HG02759 (cell line): ENCODE measurements around the gene CCL8.

ENCODE experiments used
- ATAC-seq: cut with Tn5 transposase; IDR thresholded peaks from one replicate; pipeline ENCODE4 v1.9.1; 2021; ENCODE audit warnings: mild to moderate bottlenecking, moderate library complexity; ENCODE audit not compliant: unreplicated experiment

CCL8 gene

DNA sequence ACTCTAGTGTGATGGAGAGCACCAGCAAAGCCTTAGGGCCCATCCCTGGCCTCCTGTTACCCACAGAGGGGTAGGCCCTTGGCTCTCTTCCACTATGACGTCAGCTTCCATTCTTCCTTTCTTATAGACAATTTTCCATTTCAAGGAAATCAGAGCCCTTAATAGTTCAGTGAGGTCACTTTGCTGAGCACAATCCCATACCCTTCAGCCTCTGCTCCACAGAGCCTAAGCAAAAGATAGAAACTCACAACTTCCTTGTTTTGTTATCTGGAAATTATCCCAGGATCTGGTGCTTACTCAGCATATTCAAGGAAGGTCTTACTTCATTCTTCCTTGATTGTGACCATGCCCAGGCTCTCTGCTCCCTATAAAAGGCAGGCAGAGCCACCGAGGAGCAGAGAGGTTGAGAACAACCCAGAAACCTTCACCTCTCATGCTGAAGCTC lies at the start of gene CCL8:
TSS of gene CCL8 (plus strand) at position 397 of the 445 bp plus-strand sequence. CDS start 67 bp downstream, outside the sequence.
- ATAC-seq: no peak

DNA sequence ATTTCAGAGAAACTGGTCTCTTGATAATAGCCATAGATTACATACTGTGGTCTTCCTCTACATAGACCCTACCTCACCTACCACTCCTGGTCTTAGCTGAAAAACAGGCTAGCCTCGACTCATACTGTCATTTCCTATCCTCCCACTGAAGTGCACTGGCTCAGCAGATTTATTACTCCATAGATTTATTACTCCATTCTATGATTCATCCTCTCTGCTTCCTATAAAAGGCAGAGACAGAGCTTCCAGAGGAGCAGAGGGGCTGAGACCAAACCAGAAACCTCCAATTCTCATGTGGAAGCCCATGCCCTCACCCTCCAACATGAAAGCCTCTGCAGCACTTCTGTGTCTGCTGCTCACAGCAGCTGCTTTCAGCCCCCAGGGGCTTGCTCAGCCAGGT lies 49.3 kb upstream of the CCL8 start, which contains the start of gene CCL7:
TSS of gene CCL7 (plus strand) at position 253 of the 400 bp plus-strand sequence. CDS start at position 323, 70 bp downstream.
- no peak for ATAC-seq

DNA sequence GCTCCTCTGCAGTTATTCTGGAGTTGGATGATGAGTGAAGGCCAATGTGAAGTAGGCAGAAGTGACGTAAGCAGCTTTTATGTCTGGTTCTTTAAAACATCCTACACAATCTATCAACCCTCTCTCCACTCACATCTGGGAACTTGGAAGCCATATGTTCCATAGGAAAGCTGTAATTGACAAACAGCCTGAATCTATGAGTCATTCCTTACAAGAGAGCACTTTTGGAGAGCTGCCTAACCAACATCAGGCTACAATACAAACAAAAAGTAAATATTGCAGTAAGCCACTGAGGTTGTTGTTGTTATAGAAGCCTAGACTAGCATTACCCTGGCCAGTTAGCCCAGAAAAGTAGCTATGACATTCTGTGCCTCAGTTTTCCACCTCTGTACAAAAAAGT lies 43.4 kb upstream of the CCL8 start:
- no peak for ATAC-seq

DNA sequence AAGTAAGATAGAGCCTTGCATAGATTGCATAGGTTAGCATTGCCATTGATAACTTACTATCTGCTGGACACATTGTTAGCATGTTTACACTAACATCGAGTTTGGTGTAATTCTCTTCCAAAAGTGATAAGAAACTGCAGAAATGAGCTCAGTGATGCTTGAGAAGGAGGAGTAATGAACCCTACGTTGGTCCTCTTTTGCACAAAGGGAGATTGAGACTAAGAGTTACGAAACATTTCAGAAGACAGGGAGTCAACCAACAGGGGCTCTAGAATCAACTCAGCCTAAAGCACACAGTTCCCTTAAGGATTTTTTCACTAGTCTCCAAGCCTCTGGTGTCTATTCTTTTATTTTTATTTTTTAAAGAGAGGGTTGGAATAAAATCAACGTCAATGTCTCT lies 42.4 kb upstream of the CCL8 start:
- no peak for ATAC-seq

DNA sequence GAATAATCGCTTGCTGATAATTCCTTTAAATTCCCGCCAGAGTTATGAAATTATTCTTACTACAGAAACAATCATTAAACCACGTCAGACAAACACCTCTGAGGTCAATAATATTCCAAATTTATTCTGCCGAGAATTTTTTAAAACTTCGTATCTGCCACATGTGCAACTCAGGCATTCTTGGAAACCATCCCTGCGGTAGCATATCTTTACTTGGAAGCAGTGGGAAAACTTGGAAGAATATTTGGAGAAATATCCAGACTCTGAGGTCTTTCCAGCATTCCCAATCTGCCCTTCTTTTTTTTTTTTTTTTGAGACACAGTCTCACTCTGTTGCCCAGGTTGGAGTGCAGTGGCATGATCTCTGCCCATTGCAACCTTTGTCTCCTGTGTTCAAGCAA lies 35.7 kb upstream of the CCL8 start:
- ATAC-seq: no peak

DNA sequence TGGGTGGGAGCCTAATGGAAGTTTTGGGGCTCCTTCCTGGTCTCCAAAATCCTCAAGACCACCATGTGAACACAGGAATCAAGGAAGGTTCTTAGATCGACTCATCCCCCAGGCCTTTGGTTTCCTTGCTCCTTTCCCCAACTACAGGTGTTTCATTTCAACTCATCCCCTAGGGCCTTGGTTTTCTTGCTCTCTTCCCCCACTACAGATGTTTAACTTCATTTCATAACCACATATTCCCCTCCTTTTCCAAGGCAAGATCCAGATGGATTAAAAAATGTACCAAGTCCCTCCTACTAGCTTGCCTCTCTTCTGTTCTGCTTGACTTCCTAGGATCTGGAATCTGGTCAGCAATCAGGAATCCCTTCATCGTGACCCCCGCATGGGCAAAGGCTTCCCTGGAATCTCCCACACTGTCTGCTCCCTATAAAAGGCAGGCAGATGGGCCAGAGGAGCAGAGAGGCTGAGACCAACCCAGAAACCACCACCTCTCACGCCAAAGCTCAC lies 33.9 kb upstream of the CCL8 start, which contains the start of gene CCL11:
TSS of gene CCL11 (plus strand) at position 457 of the 507 bp plus-strand sequence. CDS start 67 bp downstream, outside the sequence.
- ATAC-seq: no peak

DNA sequence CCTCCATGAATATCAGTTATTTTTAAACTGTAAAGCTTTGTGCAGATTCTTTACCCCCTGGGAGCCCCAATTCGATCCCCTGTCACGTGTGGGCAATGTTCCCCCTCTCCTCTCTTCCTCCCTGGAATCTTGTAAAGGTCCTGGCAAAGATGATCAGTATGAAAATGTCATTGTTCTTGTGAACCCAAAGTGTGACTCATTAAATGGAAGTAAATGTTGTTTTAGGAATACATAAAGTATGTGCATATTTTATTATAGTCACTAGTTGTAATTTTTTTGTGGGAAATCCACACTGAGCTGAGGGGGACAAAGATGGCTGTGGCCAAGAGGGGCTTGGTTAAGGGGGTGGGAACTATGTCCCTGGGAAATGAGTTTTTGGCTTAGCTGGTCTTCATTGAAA lies 31.4 kb upstream of the CCL8 start:
- ATAC-seq: no peak

DNA sequence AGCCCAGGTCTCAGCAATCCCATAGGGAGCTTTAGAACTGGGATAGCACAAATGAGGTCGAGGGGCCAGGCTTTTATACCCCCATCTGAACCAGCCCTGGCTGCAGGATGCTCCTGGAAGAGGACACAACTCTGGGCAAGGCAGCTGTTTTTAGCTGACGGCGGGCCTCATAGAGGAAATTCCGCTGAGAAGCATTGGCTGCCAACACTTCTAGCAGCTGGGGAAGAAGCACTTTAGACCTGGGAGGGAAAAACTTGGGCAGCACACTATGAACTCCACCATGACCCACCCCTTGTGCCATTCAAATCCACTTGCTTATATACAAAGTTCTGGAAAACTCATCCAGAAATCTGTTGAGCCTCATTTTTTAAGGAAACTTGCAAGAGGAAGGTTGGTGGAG lies 28.6 kb upstream of the CCL8 start:
- no peak for ATAC-seq

DNA sequence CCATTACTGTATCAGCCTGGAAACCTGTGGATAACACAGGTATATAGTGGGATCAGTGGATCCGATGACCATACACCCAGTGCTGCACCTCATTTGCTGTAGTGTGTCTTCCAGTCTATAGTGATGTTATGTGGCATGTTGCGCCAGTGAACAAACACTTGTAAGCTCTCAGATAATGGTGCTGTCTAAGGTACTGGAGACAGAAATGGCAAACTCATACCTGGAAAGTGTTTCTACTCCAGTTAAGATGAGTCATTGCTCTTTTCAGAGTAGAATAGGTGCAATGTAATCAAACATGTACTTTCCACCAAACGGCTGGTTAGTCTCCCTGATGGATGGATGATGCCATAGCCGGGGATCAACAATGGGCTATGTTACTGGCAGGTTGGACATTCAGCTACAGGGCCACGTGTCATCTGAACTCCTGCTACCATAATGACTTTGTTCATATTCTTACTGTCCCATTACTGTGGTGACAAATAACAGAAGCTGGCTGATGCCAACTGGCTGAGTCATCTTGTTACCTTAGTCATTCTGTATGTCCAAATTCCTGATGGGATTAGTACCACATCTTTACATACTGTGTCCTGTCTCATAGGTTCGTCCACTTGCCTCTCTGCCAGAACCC lies 27.4 kb upstream of the CCL8 start:
- no peak for ATAC-seq

DNA sequence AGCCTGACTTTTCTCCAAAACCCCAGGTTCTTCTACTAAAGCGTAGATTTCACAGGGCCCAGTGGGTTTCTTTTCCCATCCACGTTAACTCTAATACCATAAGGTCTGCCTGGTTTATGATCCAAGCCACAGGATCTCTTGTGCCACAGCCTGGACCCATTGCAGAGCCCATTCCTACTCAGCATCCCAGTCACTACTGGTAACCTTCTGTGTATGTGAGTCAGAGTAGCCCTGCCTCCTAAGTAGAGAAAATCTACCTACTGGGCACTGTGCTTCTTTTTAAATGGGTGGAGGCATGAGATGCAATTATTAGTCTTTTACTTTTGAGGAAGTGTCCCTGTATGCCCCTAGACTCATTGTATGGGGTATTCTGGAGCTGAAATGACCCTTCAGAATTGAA lies 20.2 kb upstream of the CCL8 start:
- ATAC-seq: no peak

DNA sequence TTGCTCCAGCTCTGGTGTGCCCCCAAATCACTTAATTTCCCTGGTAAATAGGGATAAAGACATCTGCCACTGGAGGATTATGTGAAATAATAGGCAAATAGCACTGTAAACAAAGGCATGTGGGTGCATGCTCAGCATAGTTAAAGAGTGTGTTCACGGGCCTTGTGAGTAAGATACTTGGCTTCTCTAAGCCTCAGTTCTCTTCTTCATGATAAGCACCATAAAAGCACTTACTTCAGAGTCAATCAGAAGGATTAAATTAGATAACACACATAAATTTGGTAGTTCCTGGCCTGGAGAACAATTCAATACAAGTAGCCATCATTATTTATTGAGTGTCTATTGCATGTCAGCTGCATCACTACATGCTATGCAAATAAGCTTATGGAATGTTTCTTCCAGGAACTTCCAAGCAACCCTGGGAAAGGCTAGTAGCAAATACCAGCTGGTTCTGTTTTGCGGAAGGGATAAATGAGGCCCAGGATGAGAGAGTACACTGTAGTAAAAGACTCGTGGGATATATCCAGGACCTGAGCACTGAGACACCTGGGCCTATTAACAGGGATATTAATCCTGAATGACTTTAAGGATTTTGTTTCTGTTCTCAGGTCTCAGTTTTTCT lies 19.2 kb upstream of the CCL8 start:
- ATAC-seq: no peak

DNA sequence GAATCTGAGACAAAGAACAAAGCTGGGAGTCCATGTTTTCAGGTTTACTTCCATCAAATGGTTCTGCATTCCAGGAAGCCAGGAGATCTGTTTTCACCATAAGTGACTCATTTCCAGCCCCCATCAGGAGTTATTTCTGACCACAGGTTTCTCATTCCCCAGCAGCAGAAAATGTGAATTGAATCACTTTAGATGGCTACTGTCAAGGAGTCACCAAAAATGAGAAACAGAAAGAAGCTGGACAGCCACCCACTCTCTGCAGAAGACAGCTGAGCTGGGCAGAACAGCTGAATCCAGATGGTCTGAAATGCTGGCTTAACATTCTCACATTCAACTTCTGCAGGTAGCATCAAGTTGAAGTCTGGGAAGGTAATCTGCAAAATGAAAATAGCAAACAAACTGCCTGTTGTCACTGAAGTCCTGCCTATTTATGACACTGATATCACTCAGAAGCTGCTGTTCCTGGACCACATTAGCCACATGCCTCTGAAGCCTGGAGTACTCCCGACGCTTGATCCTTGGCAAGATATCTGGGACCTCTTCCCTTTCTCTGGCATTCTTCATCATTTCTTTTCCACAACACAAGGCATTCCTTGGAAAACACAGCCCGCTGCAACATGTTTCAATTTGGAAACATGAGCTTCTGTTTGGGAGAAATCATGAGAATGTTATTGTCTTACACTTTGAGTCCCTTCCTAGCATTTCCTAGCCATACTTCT lies 18.4 kb upstream of the CCL8 start:
- ATAC-seq: no peak

DNA sequence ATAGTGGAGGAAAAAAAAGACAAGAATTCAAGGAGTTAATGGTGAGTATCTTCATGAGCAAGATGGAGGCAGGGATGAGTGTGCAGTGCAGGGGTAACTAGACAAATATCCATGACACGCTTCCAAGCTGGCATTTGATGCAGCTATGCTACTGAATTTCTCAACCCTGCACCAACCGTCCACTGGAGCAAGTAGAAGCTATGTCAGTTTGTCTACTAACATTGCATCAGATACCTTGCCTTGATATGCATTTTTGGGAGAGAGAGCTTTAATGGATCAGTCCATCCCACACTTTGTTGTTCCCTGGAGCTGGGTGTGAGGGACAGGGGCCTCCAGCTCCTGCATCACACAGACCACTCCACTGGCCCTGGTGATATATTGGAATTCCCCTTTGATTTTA lies 17.2 kb upstream of the CCL8 start:
- ATAC-seq: no peak

DNA sequence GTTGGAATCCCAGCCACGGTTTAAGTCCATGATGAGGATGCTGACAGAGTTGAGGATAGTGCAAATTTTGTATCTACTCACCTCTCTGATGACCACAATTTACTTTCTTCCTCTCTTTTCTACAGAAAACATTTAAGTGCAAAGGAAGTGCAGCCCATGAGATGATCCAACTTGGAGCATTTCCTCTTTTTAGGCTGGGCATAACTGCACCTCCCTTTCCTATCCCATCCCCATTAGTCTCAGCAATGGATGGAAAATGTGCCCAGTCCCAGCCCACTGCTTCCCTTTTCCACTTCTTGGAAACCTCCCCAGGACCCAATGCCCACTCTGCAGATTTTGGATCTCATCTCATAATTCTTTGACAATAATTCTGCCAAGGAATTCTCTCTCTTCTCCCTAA lies 16.6 kb upstream of the CCL8 start:
- ATAC-seq: no peak

DNA sequence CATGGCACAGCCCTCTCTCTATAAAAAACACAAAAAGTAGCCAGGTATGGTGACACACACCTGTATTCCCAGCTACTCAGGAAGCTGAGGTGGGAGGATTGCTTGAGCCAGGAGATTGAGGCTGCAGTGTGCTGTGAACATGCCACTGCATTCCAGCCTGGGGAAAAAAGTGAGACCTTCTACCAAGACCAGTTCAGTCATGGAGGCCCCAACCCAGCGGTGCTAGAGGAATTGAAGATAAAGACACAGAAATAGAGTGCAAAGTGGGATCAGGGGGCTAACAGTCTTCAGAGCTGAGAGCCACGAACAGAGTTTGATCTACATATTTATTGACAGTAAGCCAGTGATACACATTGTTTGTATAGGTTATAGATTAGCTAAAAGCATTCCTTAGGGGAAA lies 15.6 kb upstream of the CCL8 start:
- ATAC-seq: no peak

DNA sequence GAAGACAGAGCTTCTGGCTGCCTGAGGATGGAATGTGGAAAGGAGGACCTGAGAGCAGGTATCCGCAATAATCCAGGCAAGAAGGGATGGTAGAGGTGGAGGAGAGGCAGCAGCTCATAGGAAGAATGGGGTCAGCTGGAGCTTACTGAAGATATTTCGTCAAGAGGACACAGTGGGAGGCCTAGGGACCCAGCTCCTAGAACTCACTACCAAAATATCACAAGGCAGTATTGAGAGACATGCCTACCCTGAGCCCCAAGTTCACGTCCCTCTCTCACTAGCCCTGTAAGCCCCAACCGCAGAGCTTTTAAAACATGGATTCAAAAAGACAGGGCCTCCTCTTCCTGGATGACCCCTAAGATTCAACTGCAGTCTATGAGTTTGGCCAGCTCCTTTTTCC lies 14.2 kb upstream of the CCL8 start:
- no peak for ATAC-seq

DNA sequence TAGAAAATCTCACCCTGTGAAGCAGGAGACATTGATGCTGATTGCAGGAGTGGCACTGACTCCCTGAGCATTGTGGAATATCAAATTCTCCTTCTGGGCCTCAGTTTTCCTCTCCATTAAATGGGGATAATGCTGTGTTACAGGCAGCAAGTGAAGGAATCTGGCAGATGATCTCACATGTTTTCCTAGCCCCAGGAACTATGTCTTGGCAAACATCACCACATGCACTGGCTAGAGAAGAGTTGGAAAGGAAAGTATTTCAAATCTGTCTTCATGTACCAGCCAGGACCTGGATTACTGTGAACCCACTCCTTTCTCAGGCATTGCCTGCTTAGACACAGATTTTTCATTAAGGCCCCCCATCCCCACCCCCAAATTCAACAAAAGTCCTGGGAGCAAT lies 13.6 kb upstream of the CCL8 start:
- no peak for ATAC-seq

DNA sequence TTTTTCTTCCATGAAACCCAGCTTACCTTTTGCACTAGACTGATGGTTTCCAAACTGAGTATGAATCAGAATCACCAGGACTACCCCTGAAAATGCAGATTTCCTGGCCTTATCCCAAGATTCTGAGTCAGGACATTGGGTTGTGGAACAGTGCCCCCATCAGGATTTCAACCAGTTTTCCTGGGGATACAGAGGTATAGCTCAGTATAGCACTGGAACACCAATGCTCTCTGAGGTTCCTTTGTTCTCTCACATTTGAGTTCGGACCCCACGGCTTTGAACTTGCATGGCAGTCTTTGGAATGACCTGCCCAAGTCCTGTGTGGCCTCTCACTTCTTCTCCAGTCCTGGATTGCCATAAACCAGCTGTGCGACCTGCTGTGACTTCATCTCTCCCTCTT lies 12.8 kb upstream of the CCL8 start:
- ATAC-seq: no peak

DNA sequence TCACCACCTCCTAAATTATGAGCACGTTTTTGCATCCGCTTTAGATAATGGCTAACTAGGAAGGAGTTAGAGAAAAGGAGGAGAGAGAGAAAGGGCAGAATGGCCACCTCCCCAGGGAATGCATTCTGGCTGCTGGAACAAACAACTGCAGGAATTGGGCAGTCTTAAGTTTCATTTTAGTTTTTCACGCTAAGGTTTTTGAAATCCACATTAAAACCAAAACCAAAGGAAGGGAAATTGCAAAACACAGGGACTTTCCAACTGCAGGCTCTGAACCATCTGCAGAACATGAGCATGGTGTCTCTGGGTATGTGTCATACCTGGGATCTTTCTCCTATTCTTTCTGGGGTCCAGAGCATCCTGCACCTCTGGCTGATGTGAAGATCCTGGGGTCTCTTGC lies 12.1 kb upstream of the CCL8 start:
- no peak for ATAC-seq

DNA sequence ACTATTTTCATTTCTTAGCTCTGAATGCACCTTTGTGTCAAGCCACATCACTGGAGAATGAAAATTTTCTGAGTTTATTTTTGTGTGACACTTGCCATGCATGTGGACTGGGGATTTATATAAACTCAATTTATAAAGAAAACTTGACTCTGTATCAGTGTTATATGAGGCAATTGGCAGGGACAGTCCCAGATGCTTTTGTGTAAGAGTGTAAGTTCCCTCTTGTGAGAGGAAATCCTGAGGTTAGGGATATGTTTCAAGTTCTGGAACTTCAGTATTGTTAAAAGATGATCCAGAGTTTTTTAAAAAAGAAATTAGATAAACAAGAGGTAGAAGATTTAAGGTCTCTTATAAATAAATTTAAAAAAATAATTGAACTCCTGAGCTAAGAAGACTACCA lies 10.9 kb upstream of the CCL8 start:
- no peak for ATAC-seq

DNA sequence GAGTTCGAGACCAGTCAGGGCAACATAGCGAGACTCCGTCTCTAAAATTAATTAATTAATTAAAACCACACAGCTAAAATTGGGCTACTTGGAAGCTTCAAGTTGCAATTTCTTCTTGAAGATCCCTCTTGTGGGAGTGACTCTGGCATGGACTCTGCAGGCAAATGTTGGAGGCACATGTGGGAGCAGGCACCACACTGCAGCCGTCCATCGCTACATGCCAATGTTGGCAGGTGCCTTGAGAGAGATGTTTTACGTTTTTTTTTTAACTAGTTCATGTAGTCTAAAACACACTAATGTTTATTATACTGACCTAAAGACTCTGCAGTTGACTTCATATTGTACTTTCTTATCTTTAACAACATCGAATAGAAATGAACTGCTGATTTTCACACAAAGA lies 7.9 kb upstream of the CCL8 start:
- no peak for ATAC-seq

DNA sequence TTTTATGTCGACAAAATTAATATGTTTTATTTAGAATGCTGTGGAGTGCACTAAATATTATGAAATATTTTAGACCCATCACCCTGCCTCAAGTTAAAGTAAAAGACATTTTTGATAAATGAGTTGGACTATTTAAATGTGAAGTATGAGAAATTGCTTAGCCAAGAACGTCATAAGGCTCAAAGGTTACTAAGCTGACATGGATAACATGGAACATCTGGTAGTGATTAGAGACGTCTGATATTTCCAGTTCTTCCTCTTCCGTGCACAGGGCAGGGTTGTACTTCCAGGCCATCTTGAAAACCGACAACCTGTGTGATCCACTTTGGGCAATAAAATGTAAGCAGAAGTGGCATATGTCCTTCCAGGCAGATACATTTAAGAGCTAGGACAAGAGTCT lies 7.2 kb upstream of the CCL8 start:
- ATAC-seq: no peak
